Jurkat, Clone E6-1 (cell line): Measurements from ENCODE around the gene ASPSCR1.

Experiments used
- DNase-seq: peaks from one replicate; pipeline ENCODE4 v3.0.0-alpha.2; 2011; ENCODE audit warnings: low read depth, low spot score
- H3K4me3 ChIP-seq: 2 replicates; pipeline ENCODE4 v1.5.1; 2011; ENCODE audit warnings: mild to moderate bottlenecking, low read length, control low read depth, moderate library complexity

Gene ASPSCR1

GRCh38 chr17:82056729-82057621, 79.5 kb downstream of the ASPSCR1 start:
- no peak overlapping the region for H3K4me3 ChIP-seq
- no peak for DNase-seq

- DNase-seq: no peak
- no peak overlapping the region for H3K4me3 ChIP-seq
These were observed 80.9 kb downstream of the ASPSCR1 start for GRCh38 chr17:82058230-82058854.

- no peak for DNase-seq
- H3K4me3 ChIP-seq: no peak overlapping the region
These were observed 81.4 kb downstream of the ASPSCR1 start for GRCh38 chr17:82058855-82059249.

- no peak for DNase-seq
- H3K4me3 ChIP-seq: no peak overlapping the region
These were observed 82.0 kb downstream of the ASPSCR1 start for GRCh38 chr17:82059272-82060000.

GRCh38 chr17:82060001-82060380, 82.6 kb downstream of the ASPSCR1 start:
- H3K4me3 ChIP-seq: no peak overlapping the region
- no peak for DNase-seq

- H3K4me3 ChIP-seq: no peak overlapping the region
- no peak for DNase-seq
These were observed 83.2 kb downstream of the ASPSCR1 start for GRCh38 chr17:82060614-82061013.

- H3K4me3 ChIP-seq: no peak overlapping the region
- DNase-seq: no peak
These were observed 83.9 kb downstream of the ASPSCR1 start for GRCh38 chr17:82061047-82061925.

- DNase-seq: no peak
- H3K4me3 ChIP-seq: no peak overlapping the region
These were observed 84.9 kb downstream of the ASPSCR1 start for GRCh38 chr17:82062076-82062983.

- no peak for DNase-seq
- H3K4me3 ChIP-seq: no peak overlapping the region
These were observed 85.5 kb downstream of the ASPSCR1 start for GRCh38 chr17:82062984-82063368.

GRCh38 chr17:82063424-82064415, 86.3 kb downstream of the ASPSCR1 start:
- DNase-seq: no peak
- peak overlapping the region; percentile 84 for H3K4me3 ChIP-seq

GRCh38 chr17:82064433-82065192, 87.2 kb downstream of the ASPSCR1 start:
- peak overlapping the region; percentile 84 for H3K4me3 ChIP-seq
- no peak for DNase-seq

- no peak for DNase-seq
- H3K4me3 ChIP-seq: peak overlapping the region; percentile 84
These were observed 87.8 kb downstream of the ASPSCR1 start for GRCh38 chr17:82065193-82065637.

- DNase-seq: peak; percentile 41
- H3K4me3 ChIP-seq: peak within 1 kb of the TSS; percentile 84
These were observed 88.3 kb downstream of the ASPSCR1 start, which contains the start of gene DUS1L for GRCh38 chr17:82065638-82066303. Gene DUS1L, minus strand, starts transcription at chr17:82065804. Its CDS starts 745 bp downstream, at chr17:82065059.
